Epithelial cell of esophagus (primary cell): ENCODE measurements around the gene EVA1A.
"Not testable (repeated sequence)": the region's sequence is repeated elsewhere in the genome, so short reads cannot be mapped to it uniquely, and the experiment has no call there.

Source experiments
- DNase-seq: peaks from one replicate; pipeline ENCODE4 v3.0.0; 2010; ENCODE audit warnings: low read depth
- H3K4me3 ChIP-seq: 2 replicates; pipeline ENCODE4 v1.5.1; 2011; ENCODE audit warnings: mild to moderate bottlenecking, low read length, control low read depth
- TF ChIP-seq, protein P1 (sequence below): IDR thresholded peaks from 2 replicates; pipeline ENCODE4 v1.5.1; 2011; ENCODE audit warnings: low read depth, mild to moderate bottlenecking, low read length, control low read depth, inconsistent platforms; ENCODE audit not compliant: insufficient read depth; ENCODE audit errors: missing control alignments

The EVA1A gene

DNA sequence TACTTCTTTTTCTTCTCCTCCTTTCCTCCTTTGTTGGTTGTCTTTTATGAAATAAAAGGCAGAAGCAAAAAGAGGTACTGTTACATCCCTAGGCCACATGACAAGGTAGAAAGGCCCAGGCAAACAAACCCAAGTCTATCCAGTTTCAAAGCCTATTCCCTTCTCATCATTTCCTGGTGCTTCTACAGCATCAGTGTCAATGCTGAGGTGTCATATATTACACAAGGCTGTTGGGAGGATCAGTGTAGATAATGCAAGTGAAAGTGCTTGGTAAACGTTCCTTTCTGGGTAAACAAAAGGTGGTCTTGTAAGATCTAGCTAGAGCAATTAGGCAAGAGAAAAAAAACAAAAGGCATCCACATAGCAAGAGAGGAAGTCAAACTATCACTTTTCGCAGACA lies 64.9 kb downstream of the EVA1A start:
- TF ChIP-seq, protein P1, sequence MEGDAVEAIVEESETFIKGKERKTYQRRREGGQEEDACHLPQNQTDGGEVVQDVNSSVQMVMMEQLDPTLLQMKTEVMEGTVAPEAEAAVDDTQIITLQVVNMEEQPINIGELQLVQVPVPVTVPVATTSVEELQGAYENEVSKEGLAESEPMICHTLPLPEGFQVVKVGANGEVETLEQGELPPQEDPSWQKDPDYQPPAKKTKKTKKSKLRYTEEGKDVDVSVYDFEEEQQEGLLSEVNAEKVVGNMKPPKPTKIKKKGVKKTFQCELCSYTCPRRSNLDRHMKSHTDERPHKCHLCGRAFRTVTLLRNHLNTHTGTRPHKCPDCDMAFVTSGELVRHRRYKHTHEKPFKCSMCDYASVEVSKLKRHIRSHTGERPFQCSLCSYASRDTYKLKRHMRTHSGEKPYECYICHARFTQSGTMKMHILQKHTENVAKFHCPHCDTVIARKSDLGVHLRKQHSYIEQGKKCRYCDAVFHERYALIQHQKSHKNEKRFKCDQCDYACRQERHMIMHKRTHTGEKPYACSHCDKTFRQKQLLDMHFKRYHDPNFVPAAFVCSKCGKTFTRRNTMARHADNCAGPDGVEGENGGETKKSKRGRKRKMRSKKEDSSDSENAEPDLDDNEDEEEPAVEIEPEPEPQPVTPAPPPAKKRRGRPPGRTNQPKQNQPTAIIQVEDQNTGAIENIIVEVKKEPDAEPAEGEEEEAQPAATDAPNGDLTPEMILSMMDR, result no peak
- DNase-seq, result no peak
- no peak overlapping the region for H3K4me3 ChIP-seq

DNA sequence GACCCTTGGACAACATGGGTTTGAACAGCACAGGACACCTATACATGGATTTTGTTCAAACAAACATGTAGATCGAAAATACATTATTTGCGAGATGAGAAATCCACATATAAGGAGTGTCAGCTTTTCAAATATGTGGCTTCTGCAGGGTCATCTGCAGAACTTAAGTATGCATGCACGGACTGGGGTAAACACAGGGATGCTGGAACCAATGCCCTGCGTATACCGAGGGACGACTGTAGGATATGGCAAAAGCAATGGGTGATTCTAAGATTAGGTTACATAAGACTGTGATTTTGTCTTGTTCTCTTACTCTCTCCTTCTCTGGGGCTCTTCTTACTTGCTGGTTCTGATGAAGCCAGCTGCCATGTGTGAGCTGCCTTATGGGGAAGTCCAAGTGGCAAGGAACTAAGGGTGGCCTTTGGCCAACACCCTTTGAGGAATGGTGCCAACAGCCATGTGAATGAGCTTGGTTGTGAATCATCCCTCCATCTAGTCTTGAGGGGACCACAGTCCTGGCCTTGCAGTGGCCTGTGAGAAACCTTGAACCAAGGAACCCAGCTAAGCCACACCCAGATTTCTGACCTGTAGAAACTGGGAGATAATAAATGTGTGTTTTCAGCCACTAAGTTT lies 66.5 kb downstream of the EVA1A start:
- DNase-seq, result no peak
- no peak overlapping the region for H3K4me3 ChIP-seq
- TF ChIP-seq, protein P1, result no peak

DNA sequence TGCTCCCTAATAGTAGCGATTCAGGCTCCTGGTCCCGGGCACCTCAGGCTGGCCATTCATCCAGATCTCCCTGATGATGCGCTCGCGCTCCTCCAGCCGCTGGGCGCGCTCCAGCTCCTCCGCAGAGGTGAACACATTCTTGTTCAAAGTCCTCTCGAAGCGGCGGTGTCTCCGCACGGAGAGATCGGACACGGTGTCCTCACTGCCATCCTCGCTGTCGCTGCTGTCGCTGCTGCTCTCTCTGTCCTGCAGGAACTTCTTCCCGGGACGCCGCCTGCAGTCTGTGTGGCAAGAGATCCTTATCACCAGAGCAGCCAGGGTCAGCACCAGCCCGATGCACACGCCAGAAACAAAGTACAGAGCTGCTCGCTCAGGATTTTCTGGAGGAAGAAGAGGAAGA lies 67.5 kb downstream of the EVA1A start:
- TF ChIP-seq, protein P1, result no peak
- no peak overlapping the region for H3K4me3 ChIP-seq
- DNase-seq, result no peak

DNA sequence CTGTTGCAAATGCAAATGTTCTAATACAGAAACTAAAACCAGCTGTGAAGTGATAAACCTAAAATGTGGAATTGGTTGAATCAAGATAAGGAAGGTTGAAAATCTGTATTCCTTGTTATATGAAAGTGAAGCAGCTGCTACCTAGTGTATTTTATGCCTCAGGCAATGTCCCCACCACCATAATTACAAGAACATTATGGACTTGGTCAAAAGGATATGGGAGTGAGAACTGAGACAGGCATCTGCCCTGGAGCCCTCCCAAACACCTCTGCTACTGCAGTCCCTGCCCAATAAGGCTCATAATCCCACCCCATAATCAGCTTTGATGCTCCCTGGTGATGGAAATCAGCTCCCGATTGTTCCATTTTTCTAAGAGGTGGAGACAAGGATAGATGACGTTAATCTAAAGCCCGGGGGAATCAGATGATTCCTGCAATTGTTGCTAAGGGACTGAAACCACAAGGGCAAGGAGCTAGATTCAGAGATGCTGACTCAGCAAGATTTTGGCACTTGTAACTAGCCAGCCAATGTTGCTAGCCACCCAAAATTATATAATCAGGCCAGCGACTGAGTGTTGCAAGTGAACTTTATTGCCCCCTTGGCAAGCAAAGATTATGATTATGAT lies 69.5 kb downstream of the EVA1A start:
- DNase-seq, result no peak

GRCh38 chr2:75489721-75490120 lies 71.0 kb downstream of the EVA1A start:
- TF ChIP-seq, protein P1, result no peak
- no peak overlapping the region for H3K4me3 ChIP-seq
- peak; percentile 54 for DNase-seq

More for the DNA sequence above, 69.5 kb downstream of the EVA1A start:
- TF ChIP-seq, protein P1, result no peak
- no peak overlapping the region for H3K4me3 ChIP-seq

DNA sequence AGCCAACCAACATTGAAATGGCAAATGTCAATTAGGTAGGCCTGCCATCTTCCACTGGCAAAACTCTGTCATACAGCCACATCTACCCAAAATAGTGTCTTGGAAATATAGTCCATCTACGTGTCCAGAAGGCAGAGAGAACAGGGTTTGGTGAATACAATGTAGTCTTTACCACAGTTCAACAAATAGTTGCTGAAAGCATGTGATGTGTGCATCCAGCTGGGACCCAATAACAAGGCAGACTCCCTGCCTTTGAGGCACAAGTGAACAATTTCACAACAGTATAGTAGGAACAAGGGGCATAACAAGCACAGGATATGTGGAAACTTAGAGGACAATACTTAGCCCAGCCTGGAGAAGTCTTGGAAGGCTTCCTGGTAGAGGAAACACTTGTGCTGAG lies 72.6 kb downstream of the EVA1A start:
- TF ChIP-seq, protein P1, result no peak
- no peak overlapping the region for H3K4me3 ChIP-seq
- DNase-seq, result no peak

GRCh38 chr2:75486735-75487134 lies 74.0 kb downstream of the EVA1A start:
- not testable (repeated sequence) for DNase-seq, H3K4me3 ChIP-seq
